WI38 (cell line): ENCODE data around the gene AKAP8.

Experiments
- H3K4me3 ChIP-seq: 2 replicates; pipeline ENCODE4 v1.5.1; 2011; ENCODE audit warnings: low read depth, mild to moderate bottlenecking, control low read depth, low read length
- CTCF ChIP-seq: IDR thresholded peaks from 2 replicates; pipeline ENCODE4 v1.5.1; 2012; ENCODE audit warnings: low read depth, mild to moderate bottlenecking, control low read depth, low read length

The AKAP8 gene

GRCh38 chr19:15324791-15325519 lies 54.6 kb downstream of the AKAP8 start:
- no peak for TF ChIP-seq CTCF
- H3K4me3 ChIP-seq: no peak overlapping the region

GRCh38 chr19:15323496-15324235 lies 55.9 kb downstream of the AKAP8 start:
- no peak for TF ChIP-seq CTCF

GRCh38 chr19:15321739-15322138 lies 57.8 kb downstream of the AKAP8 start:
- no peak overlapping the region for H3K4me3 ChIP-seq
- no peak for TF ChIP-seq CTCF

More at GRCh38 chr19:15323496-15324235, 55.9 kb downstream of the AKAP8 start:
- H3K4me3 ChIP-seq: no peak overlapping the region

GRCh38 chr19:15320116-15320515 lies 59.5 kb downstream of the AKAP8 start:
- no peak for TF ChIP-seq CTCF
- no peak overlapping the region for H3K4me3 ChIP-seq

GRCh38 chr19:15318241-15318691 lies 61.3 kb downstream of the AKAP8 start:
- no peak for TF ChIP-seq CTCF
- H3K4me3 ChIP-seq: no peak overlapping the region

GRCh38 chr19:15317392-15318071 lies 62.1 kb downstream of the AKAP8 start:
- TF ChIP-seq CTCF: no peak
- H3K4me3 ChIP-seq: no peak overlapping the region
